ENCODE data around the gene GPAM. TPM values are rescaled to one million over a fixed set of nuclear protein-coding genes. Genes with fewer than 3 reads are reported as not detected.
A peak's percentile ranks its signal among the peaks of the same experiment; 100 is the strongest.

GPAM gene
- polyA plus RNA-seq, 1 of the 3 experiments (the other 2 are of a cell fraction) = 2.1 TPM

DNA sequence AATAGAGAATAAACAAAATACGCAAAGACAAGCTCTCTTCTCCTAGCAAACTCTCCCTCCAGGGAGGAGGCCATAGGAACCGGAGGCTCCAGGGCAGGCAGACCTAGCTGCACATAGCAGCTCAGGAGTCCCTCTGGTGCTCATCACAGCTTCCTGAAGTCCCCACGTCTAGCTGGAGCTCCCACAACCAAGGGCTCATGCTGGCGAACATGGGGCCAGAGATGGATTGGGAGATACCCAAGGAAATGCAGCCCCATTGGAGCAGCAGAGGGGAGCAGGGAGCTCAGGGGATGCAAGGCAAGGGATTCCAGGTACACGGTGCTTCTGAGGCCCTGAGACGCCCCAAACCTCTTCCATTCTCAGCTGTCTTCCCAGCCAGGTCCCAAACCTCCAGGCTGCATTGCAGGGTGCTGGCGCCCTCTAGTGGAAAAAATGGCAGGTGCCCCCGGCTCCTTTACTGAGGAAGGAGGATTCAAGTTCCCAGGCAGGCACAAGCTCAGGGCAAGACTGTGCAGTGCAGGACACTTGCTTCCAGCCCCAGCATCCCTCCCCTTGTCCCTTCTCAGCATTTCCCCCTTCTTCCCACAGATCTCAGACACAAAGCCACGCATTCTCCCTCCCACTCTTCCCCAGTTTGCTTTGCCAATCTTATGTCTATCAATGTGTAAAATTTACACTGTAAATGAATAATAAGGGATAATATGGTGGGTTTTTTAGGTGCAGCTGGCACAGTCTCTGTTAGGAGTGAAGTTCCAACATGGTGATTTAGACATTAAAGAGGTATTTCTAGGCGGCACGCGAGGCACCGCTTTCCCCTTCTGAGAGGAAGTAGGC, 46.2 kb downstream of the GPAM start (continued):
- TF ChIP-seq FOXJ3 (CRISPR knock-in tag; IDR thresholded peaks at IDR 0.05) (no peak), TCF12 (IDR thresholded peaks at IDR 0.05) (no peak), MAX (IDR thresholded peaks at IDR 0.05; ENCODE audit: low read depth) (no peak), EP300 (IDR thresholded peaks at IDR 0.05; ENCODE audit: borderline replicate concordance in 1 of 2, low read depth in 1 of 2, low read length in 1 of 2) (no peak), CTCF (IDR thresholded peaks at IDR 0.05) (peak; percentile 84), ZBTB33 (IDR thresholded peaks at IDR 0.05; ENCODE audit: borderline replicate concordance, low read depth) (no peak), MEF2A (IDR thresholded peaks at IDR 0.05; ENCODE audit: borderline replicate concordance, low read depth) (no peak), RXRA (IDR thresholded peaks at IDR 0.05; ENCODE audit: borderline replicate concordance, low read depth) (no peak), YY1 (IDR thresholded peaks at IDR 0.05; ENCODE audit: low read depth) (no peak), IRF3 (IDR thresholded peaks at IDR 0.05; ENCODE audit: low read depth, low read length) (no peak), ELF1 (IDR thresholded peaks at IDR 0.05) (no peak), EZH2phosphoT487 (IDR thresholded peaks at IDR 0.05; ENCODE audit: borderline replicate concordance, low read depth) (no peak)

- POLR2A ChIA-PET = interaction anchor here (1.3 to 1.8 kb wide), 2 partner anchors 14 to 380 kb away, joined by 4 to 10 read pairs; no protein-coding TSS in a partner anchor
- WGBS (ENCODE audit: low lambda C conversion rate) = 42% methylated on average over 4 of the region's 5 CpGs
- CTCF ChIA-PET = interaction anchor here (0.6 to 9.7 kb wide), 85 partner anchors 9 to 1501 kb away, joined by 3 to 238 read pairs (median 4); partner anchors contain the start of genes ADRA2A and GPAM
Observed at GRCh38 chr10:112136486-112137153, 46.9 kb downstream of the GPAM start.

More at GRCh38 chr10:112136486-112137153, 46.9 kb downstream of the GPAM start:
- no peaks in the 10 kb centered on the region for H3K27me3 ChIP-seq (ENCODE audit: insufficient read depth)
- H3F3A ChIP-seq (replicated peaks; ENCODE audit: insufficient read depth) = no peaks in the 10 kb centered on the region
- no peaks in the 10 kb centered on the region for H4K20me1 ChIP-seq (ENCODE audit: insufficient read depth)
- no peaks in the 10 kb centered on the region for H3K9me2 ChIP-seq
- no peaks in the 10 kb centered on the region for H3K79me2 ChIP-seq (ENCODE audit: insufficient read depth)
- H3K9ac ChIP-seq = no peak overlapping the region
- H3K36me3 ChIP-seq (replicated peaks in 1 of 2; ENCODE audit: control insufficient read depth in 1 of 2, insufficient read depth in 2 of 2, low read length in 1 of 2) = no peaks in the 10 kb centered on the region
- no peak overlapping the region for H3K4me3 ChIP-seq (ENCODE audit: low read depth in 2 of 2, low read length in 1 of 2)
- TF ChIP-seq FOSL2 (IDR thresholded peaks at IDR 0.05; ENCODE audit: borderline replicate concordance, low read depth) (no peak), SIN3A (IDR thresholded peaks at IDR 0.05; ENCODE audit: borderline replicate concordance, low read depth, low read length) (no peak), FOXM1 (IDR thresholded peaks at IDR 0.05; ENCODE audit: low read depth) (no peak), EZH2phosphoT487 (IDR thresholded peaks at IDR 0.05; ENCODE audit: borderline replicate concordance, low read depth) (no peak), CHD2 (IDR thresholded peaks at IDR 0.05; ENCODE audit: low read length, partially characterized antibody) (no peak), ELF1 (IDR thresholded peaks at IDR 0.05) (no peak), NRF1 (IDR thresholded peaks at IDR 0.05; ENCODE audit: low read depth, low read length) (no peak), JUND (IDR thresholded peaks at IDR 0.05) (no peak), TAF1 (IDR thresholded peaks at IDR 0.05; ENCODE audit: borderline replicate concordance, low read depth, low read length) (no peak)
- TF ChIP-seq, protein P1, sequence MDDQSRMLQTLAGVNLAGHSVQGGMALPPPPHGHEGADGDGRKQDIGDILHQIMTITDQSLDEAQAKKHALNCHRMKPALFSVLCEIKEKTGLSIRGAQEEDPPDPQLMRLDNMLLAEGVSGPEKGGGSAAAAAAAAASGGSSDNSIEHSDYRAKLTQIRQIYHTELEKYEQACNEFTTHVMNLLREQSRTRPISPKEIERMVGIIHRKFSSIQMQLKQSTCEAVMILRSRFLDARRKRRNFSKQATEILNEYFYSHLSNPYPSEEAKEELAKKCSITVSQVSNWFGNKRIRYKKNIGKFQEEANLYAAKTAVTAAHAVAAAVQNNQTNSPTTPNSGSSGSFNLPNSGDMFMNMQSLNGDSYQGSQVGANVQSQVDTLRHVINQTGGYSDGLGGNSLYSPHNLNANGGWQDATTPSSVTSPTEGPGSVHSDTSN (IDR thresholded peaks at IDR 0.05) = no peak
- DNase-seq = no peak
- H3K4me1 ChIP-seq (ENCODE audit: control insufficient read depth in 1 of 2, insufficient read depth in 2 of 2, low read depth in 1 of 2, low read length in 1 of 2) = peaks cover 0 to 14% of the 10 kb centered on the region in 2 experiments; a peak in 1 of 4 replicates
- no peak overlapping the region for H3K4me2 ChIP-seq
- no peak overlapping the region for H2AFZ ChIP-seq (ENCODE audit: low read depth)
- no peak overlapping the region for H3K27ac ChIP-seq (ENCODE audit: low read depth in 2 of 2, low read length in 1 of 2)
- no peaks in the 10 kb centered on the region for H3K9me3 ChIP-seq

All from SK-N-SH (cell line).